Lower leg skin (tissue), 4 donors: ENCODE measurements around the gene PAGE4. TPM values are rescaled to one million over a fixed set of nuclear protein-coding genes. Genes with fewer than 3 reads are reported as not detected.
A peak's percentile ranks its signal among the peaks of the same experiment; 100 is the strongest.

Experiments
- DNase-seq, 2 donors: peaks; one replicate each; pipeline ENCODE4 v3.0.0-alpha.2; 2019; ENCODE audit warnings: low spot score in 2 of 2
- H3K4me3 ChIP-seq: fragments of 200-600 bp; sonication (generic); 2 replicates; pipeline ENCODE4 v1.5.1; 2017; ENCODE audit warnings: mild to moderate bottlenecking, low read depth; ENCODE audit not compliant: poor library complexity, severe bottlenecking
- CTCF ChIP-seq, 3 donors: fragments of 450-650 bp; IDR thresholded peaks; one replicate each; pipeline ENCODE4 v1.5.1; 2016; ENCODE audit warnings: antibody characterized with exemption in 3 of 3, mild to moderate bottlenecking in 3 of 3, moderate library complexity in 2 of 3
- POLR2A ChIP-seq, 2 donors: fragments of 450-650 bp; IDR thresholded peaks; one replicate each; pipeline ENCODE4 v1.6.1; 2016 to 2017; ENCODE audit warnings: antibody characterized with exemption in 2 of 2, mild to moderate bottlenecking in 1 of 2, moderate library complexity in 1 of 2
- WGBS, 2 donors: methylation state at CpG; one replicate each; pipeline ENCODE4 v1.1.5; 2018; 5-methylcytosine and 5-hydroxymethylcytosine counted together
- intact Hi-C: fragments of 100-400 bp; cut with DNase I; formaldehyde crosslinking; loops from one replicate; pipeline ENCODE4 v1.15.0; 2023; ENCODE audit warnings: low total_unique reads
- total RNA-seq, 4 donors: library from RNA; depleted of rRNA; stranded (reverse); fragments of >200 nt; gene quantifications; one replicate each; pipeline ENCODE4 v1.1.0, GENCODE V29; 2016

Gene PAGE4
- total RNA-seq, 4 donors from 2014 or later: not detected

GRCh38 chrX:49877397-49878101 is 48.4 kb downstream of the PAGE4 start:
- no peak for TF ChIP-seq CTCF (IDR thresholded peaks at IDR 0.05)
- no peak for TF ChIP-seq POLR2A (IDR thresholded peaks at IDR 0.05)
- no peak overlapping the region for H3K4me3 ChIP-seq
- no peak for DNase-seq
- 67 to 73% methylated on average over 2 to 5 of the region's 5 CpGs for WGBS, 2 donors
- intact Hi-C loops: no loop called here

- TF ChIP-seq CTCF (IDR thresholded peaks at IDR 0.05) (no peak), POLR2A (IDR thresholded peaks at IDR 0.05) (no peak)
- intact Hi-C loops: no loop called here
- H3K4me3 ChIP-seq: no peak overlapping the region
- no peak for DNase-seq
- WGBS, 2 donors: 63 to 67% methylated on average over 4 to 15 of the region's 28 CpGs
Measured at GRCh38 chrX:49878128-49878833, 49.2 kb downstream of the PAGE4 start.

- 0 to 32% methylated on average over 28 to 59 of the region's 60 CpGs for WGBS, 2 donors
- DNase-seq: peak; percentile 58 to 92
Measured at GRCh38 chrX:49878834-49879655, 49.9 kb downstream of the PAGE4 start, which contains the start of gene USP27X. TSS of gene USP27X (plus strand) at chrX:49879484. CDS start at chrX:49880308, 824 bp downstream.

GRCh38 chrX:49879656-49880277 is 50.7 kb downstream of the PAGE4 start:
- TF ChIP-seq CTCF (IDR thresholded peaks at IDR 0.05): no peak
- no peak for TF ChIP-seq POLR2A (IDR thresholded peaks at IDR 0.05)
- 7 to 52% methylated on average over 9 to 42 of the region's 55 CpGs for WGBS, 2 donors
- intact Hi-C loops: no loop called here

More at GRCh38 chrX:49878834-49879655, 49.9 kb downstream of the PAGE4 start, which contains the start of gene USP27X:
- peak within 1 kb of the TSS; percentile 20 for H3K4me3 ChIP-seq
- TF ChIP-seq POLR2A (IDR thresholded peaks at IDR 0.05): no peak
- no peak for TF ChIP-seq CTCF (IDR thresholded peaks at IDR 0.05)
- intact Hi-C loops: no loop called here

GRCh38 chrX:49880668-49881067 is 51.6 kb downstream of the PAGE4 start:
- WGBS, 2 donors: 80 to 85% methylated on average over 12 of the region's 12 CpGs
- DNase-seq: no peak
- H3K4me3 ChIP-seq: no peak overlapping the region
- TF ChIP-seq POLR2A (IDR thresholded peaks at IDR 0.05): no peak
- TF ChIP-seq CTCF (IDR thresholded peaks at IDR 0.05): no peak
- intact Hi-C loops: no loop called here

More at GRCh38 chrX:49879656-49880277, 50.7 kb downstream of the PAGE4 start:
- peak overlapping the region; percentile 20 for H3K4me3 ChIP-seq
- no peak for DNase-seq
